Ishikawa (cell line): ENCODE data around the gene RAB3IL1.

Experiments used
- CREB1 ChIP-seq: IDR thresholded peaks from 2 replicates; pipeline ENCODE4 v1.6.1; 2012; ENCODE audit warnings: low read depth
- YY1 ChIP-seq: IDR thresholded peaks from 2 replicates; pipeline ENCODE4 v1.6.1; 2012; ENCODE audit warnings: low read depth
- ZBTB7A ChIP-seq: IDR thresholded peaks from 2 replicates; pipeline ENCODE4 v1.6.1; 2012; ENCODE audit warnings: low read depth
- TF ChIP-seq, protein P1 (sequence below): IDR thresholded peaks from 2 replicates; pipeline ENCODE4 v1.6.1; 2012

DNA sequence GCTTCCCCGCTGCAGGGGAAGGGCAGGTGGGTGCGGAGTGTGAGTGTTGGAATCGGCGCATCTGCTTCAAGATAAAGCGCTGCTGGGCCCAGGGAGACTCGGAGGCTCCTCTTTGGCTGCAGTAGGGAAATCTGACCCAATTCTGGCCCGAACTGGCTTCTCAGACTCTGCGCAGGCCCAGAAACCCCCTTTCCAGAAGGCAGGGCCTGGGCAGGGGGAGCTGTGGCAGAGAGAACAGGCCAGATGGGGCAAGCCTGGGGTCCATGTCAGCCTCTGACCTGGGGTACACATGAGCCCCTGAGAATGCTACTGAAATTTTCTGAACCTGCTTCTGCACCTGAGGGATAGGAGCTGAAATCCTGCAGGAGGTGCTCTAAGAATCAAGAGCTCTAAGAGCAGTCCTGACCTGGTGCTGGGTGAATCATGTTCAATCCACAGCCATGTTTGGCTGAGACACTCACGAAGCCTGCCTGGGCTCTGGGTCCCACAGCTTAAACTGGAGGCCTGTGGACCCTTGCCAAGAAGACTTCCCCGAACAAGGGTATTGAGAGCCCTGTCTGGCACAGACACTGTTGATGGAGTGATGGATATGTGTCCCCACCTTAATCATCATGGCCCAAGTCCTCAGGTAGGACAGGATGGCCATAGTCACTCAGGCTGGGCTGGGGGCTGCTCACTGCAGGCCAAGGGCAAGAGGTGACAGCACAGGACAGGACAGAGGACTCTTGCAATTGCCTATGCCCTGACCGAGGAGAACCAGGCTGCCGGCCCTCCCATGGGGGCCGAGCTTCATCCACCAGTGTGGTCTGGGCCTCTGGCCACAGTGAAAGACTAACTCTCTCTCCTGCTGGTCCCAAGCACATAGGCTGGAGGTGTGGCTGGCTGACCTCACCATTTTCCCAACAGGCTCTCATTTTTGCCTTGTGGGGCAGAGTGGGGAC lies 6.9 kb downstream of the RAB3IL1 start:
- TF ChIP-seq YY1, result no peak
- TF ChIP-seq, protein P1, sequence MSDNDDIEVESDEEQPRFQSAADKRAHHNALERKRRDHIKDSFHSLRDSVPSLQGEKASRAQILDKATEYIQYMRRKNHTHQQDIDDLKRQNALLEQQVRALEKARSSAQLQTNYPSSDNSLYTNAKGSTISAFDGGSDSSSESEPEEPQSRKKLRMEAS, result no peak
- no peak for TF ChIP-seq CREB1
- TF ChIP-seq ZBTB7A, result no peak
